ENCODE data around the gene TOMM7.

The TOMM7 gene

DNA sequence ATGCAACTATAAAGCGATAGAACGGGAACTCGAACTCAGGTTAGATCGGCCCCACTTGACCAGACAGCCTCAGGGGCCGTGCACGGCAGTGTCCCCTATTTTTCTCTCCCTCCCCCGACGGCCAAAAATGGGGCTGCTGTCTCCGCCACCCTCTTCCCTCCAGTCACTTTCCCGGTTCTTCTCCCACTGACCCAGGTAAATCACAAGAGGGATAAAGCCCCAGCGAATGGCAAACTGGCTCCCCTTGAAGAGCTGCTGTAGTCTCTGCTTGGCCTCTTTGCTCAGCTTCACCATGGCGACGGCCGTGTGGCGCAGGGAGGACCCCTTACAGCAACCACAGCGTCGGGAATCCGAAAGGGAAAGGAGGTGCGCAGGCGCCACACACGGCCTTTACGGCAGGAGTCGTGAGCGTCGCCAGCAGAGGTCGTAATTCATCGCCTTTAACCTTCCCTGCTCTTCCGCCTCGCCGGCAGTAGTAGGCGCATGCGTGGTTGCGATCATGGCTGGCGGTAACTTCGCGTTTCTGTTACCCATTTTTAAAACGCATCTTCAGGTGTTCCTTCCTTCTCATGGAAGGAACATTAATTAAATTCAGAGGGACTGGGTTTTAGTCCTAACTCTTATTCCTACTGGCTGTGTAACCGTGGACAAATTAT lies at the start of gene TOMM7:
TSS of gene TOMM7 (minus strand) at position 364 of the 656 bp plus-strand sequence. CDS start at position 294, 70 bp downstream.
- DNase-seq (ENCODE audit: low spot score): peak; percentile 97

DNA sequence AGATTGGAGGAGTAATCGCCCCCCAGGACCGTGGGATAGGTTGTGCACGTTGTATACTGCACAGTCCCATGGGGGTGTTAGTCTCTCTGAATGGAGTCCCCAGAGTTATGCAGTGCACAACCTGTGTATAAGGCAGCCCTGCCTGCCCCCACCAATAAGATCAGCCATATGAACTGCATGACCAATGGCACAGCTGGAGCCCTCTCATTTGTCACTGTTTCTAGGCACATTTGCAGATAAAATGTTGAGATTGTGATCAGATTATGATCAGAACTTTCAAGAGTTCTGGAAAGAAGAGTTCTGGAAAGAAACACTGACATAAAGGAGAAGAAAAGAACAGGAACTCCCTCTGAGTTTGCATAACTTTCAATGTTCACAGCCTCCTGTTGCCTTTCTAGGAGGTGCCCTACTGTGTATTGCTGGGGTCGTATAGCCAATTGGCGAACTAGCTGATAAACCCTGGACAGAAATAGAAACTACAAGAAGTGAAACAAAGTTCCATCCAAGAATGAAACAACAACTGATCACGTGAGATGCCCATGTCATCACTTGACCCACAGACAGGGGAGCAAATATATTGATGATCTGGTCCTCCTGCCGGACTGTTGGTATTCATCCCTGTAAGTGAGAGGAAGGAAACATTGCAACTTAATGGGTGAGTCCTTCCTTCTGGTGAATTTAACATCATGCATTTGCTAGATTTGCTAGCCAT lies 49.6 kb upstream of the TOMM7 start:
- peak; percentile 82 for DNase-seq (ENCODE audit: low spot score)

DNA sequence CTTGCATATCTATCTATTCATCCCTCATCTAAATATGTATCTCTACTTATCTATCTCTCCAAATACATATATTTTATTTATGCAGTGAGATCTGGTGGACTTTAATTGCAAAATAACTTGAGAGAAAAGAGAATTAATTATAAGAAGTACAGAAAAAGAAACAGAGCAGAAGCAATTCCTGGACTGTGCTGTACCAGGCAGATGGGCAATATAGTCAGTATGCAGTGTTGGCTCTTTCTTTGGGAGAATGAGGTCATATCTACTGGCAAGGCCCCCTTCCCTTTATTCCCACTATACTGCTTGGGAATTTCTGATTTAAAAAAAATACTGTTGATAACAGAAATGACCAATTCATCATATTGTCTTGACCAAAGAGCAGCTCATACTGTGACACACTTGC lies 49.0 kb upstream of the TOMM7 start:
- no peak for DNase-seq (ENCODE audit: low spot score)

DNA sequence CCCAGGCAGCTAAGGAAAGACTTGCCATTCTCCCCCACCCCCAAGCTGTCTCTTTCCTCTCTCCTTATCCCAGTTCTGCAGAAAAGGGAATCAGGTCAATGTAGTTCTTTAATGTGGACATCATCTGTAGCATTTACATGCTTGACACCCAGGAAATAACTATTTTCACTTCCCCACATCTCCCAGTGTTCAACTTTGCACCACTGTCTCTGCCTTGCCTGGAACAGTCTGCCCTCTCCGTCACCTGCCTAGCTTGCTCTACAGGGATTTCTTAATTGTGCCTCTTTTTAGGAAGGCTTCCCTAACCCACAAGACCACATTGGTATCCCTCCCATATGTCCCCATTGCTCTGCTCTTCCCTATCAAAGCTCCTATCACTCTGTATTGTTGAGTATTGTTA lies 45.9 kb upstream of the TOMM7 start:
- DNase-seq (ENCODE audit: low spot score): peak; percentile 28

DNA sequence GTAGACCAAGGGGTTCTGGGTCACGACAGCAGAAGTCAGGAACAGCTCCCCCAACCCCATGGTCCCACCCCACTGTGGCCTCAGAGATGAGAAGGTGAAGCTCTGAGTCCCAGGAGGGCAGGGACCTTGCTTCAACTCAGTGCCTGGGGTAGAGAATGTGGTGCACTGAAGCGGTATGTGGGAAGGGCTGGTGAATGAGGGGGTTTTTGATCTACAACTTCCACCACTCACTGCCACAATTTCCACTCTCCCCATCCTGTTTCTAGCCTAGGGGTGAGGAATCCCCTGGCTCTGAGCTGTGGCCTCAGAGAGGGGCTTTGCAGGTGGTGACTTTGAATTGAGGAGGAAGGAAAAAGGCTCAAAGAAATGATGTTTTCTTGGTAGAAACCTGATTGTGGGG lies 44.9 kb upstream of the TOMM7 start:
- no peak for DNase-seq (ENCODE audit: low spot score)

DNA sequence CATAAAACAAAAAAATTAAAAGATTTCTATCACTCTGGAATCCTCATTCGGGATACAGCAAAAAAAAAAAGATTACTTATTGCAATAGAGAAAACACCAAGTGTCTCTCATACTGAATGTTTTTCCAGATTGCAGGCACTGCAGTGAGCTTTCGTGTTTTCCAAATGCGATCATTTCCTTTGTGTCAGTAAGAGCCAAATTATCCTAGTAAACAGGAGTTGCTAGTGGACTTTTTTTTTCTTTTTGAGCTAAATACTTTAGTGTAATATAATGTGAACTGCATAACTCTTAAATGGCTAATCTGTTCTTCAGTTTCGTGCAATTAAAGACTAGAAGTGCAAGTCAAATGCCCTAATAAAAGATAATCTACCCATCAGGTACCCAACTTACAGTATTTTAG lies 44.4 kb upstream of the TOMM7 start:
- no peak for DNase-seq (ENCODE audit: low spot score)

DNA sequence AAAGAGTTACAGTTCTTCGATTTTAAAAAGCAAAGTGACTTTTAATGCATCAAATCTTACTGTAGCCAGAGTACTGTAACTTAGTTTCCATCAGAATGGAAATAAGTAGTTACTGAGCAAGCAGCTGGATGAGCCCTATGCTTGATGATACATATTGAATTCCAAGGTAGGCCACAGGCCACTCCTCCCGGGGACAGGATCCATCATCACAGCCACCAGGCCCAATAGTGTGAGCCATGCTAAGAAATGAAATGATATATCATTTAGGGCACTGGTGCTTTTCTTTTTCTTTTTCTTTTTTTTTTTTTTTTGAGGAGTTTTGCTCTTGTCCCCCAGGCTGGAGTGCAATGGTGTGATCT lies 42.9 kb upstream of the TOMM7 start:
- DNase-seq (ENCODE audit: low spot score): no peak

DNA sequence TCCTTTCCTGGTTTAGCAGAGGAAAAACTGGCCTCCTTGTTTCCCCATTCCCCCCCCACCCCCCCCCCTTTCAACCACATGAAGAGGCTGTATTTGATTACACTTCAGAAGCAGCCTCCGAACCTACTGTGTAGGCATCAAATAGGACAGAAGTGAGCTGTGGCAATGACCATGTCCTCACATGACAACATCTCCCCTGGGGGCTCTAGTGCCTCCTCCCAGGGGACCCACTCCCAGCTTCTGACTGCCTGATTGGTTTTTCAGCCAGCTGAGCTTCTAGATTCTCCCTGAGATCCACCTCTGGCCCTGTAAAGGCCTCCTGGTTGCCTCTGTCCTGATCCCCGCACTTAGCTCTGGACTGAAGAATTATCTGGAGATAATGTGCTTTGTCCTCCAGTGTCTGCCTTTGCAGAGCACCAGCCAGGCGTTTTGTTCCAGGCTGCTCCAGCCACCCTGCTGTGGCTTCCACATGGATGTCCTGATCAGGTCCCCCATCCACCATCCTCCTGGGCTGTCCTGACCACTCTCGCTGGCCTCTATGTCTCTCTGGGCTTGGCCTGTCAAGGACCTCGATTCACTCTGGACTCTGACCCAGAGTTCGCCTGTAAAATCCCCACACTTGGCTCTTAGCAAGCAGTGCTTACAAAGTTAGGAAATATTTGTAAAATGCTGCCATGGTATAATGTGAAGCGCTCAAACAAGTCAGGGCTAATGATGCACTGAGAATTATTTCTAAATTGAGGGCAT lies 42.4 kb upstream of the TOMM7 start:
- DNase-seq (ENCODE audit: low spot score): no peak

DNA sequence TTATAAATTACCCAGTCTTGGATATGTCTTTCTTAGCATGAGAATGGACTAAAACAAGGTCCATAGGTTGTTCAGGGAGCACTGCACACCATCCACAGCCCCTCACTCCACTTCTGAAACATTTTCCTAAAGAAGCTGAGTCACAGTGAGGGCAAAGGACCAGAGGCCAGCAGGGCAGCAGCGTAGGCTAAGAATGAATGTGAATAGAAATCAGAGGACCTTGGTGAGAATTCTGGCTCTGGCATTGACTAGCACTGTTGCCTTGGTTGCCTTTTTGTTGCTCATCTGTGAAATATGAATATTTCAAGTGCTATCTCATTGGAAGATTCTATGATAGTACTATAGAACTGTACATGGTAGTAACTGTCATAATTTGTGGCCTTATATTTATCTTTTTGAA lies 41.7 kb upstream of the TOMM7 start:
- DNase-seq (ENCODE audit: low spot score): no peak

DNA sequence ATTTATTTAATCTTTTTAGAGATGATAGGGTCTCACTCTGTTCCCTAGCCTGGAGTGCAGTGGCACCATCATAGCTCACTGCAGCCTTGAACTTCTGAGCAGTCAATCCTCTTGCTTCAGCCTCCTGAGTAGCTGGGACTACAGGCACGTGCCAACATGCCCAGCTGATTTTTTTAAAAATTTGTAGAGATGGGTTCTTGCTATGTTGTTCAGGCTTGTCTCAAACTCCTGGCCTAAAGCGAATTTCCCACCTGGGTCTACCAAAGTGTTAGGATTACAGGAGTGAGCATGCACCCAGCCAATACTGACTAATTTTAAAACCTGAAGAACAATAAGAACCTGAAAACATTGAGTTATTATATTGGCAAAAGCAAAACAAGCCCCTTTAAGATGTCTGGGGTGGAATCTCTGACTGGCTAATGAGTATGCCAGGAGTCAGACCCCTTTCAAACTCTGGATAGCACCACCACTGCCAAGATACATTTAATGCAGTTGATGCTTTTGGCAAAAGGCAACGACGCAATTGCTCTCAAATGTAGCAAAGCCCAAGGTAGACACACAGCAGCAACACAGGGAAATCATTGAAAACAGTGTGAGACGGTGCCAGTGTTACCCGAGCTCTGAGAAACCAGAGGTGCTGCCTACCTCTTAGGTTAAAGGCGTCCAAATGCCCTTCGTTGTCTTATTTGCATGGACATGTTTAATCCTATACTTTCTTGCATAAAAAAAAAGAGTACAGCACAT lies 40.7 kb upstream of the TOMM7 start:
- no peak for DNase-seq (ENCODE audit: low spot score)

DNA sequence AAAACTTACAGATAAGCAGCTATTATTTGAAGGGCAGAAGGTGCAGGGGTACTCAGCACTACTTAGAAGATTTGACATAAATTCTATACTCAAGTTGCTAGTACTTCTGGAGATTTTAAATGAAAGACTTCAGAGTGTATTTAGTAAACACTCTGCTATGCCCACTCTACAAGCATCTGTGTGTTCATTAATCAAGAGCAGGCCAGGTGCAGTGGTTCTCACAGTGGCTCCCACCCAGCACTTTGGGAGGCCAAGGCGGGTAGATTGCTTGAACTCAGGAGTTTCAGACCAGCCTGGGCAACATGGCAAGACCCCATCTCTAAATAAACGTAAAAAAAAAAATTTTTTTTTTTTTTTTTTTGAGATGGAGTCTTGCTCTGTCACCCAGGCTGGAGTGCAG lies 38.9 kb upstream of the TOMM7 start:
- no peak for DNase-seq (ENCODE audit: low spot score)

DNA sequence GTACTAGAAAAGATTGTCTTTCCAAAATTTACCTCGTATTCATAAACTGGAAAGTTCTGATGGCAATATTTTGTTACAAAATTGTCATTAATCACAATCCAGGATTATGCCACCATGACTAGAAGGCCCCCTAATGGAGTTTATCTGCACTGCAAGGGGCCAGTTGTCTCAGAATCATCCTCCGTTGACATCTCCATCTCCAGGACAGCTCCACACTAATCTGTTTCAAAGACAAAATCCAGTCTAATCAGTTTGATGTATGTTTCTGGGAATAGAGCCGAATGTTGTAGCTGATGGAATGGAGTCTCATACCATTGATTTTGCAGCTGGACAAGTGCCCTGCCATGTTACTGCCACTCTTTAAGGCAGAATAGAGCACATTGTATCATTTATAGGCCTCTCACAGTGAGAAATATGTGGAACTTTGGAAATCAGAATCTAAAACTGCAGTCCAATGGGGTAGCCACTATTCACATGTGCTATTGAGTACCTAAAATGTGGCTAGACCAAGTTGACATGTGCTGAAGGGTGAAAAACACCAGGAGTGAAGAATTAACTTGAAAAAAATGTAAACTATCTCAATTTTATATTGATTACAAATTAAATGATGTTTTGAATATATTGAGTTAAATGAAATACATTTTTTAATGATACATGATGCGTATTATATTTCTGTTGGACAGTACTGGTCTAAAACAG lies 38.3 kb upstream of the TOMM7 start:
- peak; percentile 37 for DNase-seq (ENCODE audit: low spot score)

DNA sequence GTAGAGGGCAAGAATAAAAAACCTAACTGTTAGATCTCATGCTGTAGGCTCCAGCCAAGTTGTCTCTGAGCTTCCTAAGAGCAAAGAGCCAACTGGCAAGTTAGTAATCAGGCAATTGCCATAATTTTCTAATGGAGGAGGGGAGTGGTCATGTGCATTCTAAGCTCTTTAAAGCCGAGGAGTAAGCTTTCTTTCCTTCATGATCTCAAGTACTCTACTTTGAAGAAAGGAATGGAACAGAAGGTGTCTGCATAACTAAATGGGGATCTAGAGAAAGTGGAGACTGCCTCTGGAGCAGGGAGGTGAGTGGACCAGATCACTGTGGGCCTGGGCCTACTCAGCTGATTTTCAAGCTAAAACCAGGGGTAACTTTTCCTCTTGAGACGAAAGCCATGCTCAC lies 37.7 kb upstream of the TOMM7 start:
- DNase-seq (ENCODE audit: low spot score): no peak

DNA sequence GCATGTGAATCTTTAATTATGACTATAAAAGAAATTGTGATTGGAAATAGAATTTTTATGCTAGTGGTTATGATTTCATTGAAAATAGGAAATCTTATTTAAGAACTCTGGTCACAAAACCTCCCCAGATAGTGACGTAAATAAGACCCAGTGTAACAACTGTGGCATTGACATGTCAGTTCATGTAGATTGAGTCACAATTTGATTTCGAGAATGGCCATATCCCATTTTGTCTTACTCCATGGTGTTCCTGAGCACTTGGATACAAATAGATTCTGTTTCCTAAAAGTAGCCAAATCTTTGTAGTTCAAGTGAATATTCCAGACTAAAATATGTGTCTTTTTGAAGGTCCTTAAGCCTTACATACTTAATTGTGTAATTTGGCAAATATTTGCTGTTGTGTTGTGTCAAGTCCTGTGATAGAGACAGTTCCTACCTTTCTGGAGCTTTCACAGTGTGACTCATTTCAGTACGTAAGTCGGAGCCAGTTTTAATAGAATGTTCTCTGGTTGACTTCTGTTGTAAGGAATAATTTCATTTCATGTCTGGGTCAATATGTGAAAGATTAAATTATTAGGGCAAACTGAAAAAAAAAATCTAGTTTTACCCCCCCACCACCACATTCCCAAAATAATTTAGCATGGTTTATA lies 37.1 kb upstream of the TOMM7 start:
- DNase-seq (ENCODE audit: low spot score): no peak

DNA sequence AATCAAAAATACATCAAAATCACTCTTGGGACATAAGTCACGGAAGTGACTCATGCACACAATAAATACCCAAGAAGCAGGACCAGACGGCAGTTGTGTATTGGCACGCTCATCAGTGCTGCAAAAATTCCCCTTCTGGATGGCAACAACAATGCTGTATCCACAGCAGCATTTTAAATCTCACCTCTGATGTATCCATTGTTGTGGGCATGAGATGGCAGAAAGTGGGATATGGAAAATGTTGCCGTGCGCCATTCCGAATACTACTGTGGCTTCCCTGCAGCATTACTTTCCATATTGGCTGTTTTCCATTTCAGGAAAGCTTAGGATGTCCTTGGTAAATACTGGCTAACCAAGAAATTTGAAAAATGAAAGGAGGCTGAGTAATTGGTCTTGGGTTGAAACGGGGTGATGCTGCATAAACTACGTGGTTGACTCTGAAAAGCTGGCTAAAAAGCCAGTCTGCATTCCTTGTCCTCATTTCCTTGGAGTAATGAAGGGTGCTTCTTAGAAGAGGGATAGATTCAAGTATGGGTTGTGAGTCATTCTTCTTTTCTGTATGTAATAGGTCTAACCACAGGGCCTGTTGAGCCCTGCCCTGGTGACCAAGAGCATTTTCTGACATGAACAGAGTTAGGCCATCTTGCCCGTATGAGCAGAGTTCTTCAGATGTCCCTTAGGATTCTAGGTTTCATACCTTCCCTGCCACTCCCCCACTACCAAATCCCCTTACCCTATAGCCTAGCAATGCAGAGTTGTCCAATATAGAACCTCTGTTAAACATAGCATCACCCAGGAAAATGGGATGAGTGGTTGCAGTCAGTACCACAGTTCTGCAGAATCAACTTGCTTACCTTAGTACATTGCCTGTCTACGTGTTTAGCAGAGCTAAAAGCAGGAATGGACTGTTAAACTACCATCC lies 36.3 kb upstream of the TOMM7 start:
- no peak for DNase-seq (ENCODE audit: low spot score)

DNA sequence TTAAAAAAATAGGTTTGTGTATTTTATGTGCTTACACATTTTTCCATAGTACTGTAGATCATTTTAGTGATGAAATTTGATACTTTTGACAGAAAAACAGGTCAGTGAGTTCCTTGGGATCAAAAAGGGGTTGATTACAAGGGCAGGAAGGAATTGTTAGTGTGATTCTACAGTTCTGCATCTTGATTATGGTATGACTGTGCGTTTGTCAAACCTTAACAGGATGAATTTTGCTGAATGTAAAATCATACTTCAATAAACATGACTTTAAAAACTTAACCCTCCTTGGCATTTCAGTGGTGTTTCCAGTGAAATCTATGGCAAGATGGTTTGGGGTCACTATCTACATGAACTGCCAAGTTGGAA lies 35.6 kb upstream of the TOMM7 start:
- DNase-seq (ENCODE audit: low spot score): no peak

DNA sequence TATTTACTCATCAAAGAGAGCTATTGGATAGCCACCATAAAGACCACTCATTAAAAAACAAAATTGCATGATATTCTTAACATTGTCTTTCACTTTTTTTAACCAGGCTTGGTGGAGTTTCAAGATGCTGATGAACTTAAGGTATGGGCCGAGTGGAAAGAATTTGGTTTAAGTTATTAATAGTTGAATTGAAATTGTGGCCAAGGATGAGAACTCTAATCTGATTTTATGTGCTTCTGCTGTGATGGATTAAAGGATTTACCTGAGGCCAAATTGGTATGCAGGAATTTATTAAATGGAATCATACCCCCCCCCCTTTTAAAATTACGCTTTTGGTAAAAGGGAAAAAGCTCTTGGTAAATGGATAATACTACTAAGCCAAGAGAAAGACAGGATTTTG lies 33.8 kb upstream of the TOMM7 start:
- DNase-seq (ENCODE audit: low spot score): no peak

DNA sequence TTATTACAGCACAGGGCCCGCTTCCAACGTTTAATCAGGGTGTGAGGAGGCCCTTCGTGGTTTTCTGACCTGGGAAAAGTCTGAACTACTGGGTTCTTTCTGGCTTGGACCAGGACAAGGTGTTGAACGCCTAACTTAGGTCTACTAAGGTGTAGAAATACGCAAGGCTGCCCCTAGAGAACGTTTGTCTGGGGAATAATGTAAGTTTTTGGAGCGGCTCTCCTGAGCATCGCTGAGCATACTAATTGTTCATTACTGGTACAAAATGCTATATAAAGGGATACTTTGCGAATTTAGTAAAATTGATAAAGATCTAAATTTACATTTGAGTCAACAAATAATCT lies 32.4 kb upstream of the TOMM7 start:
- DNase-seq (ENCODE audit: low spot score): no peak

DNA sequence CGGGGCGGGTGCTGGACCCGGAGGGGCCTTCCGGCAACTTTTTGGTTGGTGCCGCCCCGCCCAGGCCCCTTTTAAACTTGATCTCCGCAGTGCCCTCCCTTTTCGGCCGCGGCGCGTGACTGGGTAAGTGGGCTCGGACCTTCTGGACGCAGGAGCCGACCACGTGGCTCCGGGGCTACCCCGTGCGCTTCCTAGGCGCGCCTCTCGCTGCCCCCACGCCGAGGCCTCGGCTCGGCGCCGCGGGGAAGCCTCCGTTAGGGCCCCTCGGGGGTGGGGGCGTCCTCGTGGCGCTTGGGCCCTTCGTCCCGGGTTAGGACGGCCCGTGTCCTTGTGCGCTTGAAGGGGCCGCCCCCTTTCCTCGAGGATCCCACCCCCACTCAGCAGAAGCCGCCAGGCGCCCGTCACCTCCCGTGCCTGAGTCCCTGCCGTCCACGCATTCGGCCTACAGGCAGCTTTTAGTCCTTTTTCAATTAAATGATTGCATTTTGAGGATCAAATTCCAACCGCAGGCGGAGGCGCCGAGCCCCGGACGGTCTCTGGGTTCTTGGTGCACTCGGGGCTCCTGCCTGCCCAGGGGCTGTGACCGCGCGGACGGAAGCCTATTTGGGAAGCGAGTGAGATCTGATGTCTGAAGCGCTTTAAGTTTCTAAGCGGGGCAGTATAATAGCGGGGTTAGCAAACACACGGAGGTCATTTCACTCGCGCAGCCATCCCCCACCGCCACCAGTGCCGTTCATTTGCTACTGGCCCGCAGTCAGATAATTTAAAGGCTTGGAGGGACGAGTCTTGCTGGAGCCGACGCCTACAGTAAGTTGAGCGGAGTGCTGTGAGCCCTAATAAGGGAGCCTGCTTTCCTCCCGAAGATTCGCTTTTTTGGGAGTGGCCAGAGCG lies 31.8 kb upstream of the TOMM7 start:
- DNase-seq (ENCODE audit: low spot score): peak; percentile 52

Measured in germinal center (tissue), 1 donor.